Cardiac fibroblast (primary cell): ENCODE data around the gene MAPK14.
"Not testable (repeated sequence)": the region's sequence is repeated elsewhere in the genome, so short reads cannot be mapped to it uniquely, and the experiment has no call there.

ENCODE experiments used
- DNase-seq, 2 donors: peaks; one replicate each; pipeline versions ENCODE4 v3.0.0 to v3.0.0-alpha.2; 2010; ENCODE audit warnings: low read depth in 2 of 2
- H3K4me3 ChIP-seq, 2 donors: replicated peaks in 1 of 2; 1 replicate in 1 of 2; 2 replicates in 1 of 2; pipeline ENCODE4 v1.5.1; 2011; ENCODE audit warnings: low read depth in 2 of 2, low read length in 2 of 2, mild to moderate bottlenecking in 2 of 2, moderate library complexity in 1 of 2
- TF ChIP-seq, protein P1 (sequence below): IDR thresholded peaks from one replicate; pipeline ENCODE4 v1.5.1; 2011; ENCODE audit warnings: low read depth, mild to moderate bottlenecking, low read length, inconsistent platforms

The MAPK14 gene

DNA sequence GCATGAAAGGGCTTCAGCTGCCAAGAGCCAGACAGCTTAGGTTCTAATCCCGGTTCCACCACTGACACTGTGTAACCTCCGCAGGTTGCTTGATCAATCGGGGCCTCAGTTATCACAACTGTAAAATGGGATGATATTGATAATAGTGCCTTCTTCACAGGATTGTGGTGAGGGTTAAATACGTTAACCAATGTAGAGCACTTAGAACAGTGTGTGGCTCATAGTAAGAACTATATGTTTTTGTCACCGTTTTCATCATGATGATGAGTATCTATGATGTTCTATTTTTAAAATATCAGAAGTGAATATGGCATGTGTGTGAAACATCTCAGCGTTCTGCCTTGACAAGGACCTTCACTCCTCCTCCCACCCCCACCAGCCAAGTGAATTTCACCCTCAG lies 92.4 kb downstream of the MAPK14 start:
- no peak overlapping the region for H3K4me3 ChIP-seq
- no peak for DNase-seq
- TF ChIP-seq, protein P1, sequence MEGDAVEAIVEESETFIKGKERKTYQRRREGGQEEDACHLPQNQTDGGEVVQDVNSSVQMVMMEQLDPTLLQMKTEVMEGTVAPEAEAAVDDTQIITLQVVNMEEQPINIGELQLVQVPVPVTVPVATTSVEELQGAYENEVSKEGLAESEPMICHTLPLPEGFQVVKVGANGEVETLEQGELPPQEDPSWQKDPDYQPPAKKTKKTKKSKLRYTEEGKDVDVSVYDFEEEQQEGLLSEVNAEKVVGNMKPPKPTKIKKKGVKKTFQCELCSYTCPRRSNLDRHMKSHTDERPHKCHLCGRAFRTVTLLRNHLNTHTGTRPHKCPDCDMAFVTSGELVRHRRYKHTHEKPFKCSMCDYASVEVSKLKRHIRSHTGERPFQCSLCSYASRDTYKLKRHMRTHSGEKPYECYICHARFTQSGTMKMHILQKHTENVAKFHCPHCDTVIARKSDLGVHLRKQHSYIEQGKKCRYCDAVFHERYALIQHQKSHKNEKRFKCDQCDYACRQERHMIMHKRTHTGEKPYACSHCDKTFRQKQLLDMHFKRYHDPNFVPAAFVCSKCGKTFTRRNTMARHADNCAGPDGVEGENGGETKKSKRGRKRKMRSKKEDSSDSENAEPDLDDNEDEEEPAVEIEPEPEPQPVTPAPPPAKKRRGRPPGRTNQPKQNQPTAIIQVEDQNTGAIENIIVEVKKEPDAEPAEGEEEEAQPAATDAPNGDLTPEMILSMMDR, result no peak

DNA sequence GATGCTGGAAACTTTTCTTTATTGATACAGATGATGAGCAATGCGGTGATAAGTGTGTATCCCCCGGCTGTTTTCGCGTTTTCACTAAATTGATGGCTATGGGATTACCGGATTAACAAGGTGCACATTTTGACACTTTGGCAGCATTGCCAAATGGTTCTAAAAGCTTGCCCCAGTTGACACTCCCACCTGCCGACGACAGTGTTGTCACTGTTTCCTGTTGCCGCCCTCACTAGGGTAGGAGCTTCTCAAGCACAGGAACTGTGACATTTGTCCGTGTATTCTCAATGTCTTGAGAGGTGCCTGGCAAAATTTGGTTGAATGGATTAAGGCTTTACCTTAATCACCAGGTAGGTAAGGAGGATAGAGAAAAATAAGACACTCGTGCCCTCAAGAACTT lies 92.9 kb downstream of the MAPK14 start:
- no peak for DNase-seq
- TF ChIP-seq, protein P1, result no peak
- no peak overlapping the region for H3K4me3 ChIP-seq

DNA sequence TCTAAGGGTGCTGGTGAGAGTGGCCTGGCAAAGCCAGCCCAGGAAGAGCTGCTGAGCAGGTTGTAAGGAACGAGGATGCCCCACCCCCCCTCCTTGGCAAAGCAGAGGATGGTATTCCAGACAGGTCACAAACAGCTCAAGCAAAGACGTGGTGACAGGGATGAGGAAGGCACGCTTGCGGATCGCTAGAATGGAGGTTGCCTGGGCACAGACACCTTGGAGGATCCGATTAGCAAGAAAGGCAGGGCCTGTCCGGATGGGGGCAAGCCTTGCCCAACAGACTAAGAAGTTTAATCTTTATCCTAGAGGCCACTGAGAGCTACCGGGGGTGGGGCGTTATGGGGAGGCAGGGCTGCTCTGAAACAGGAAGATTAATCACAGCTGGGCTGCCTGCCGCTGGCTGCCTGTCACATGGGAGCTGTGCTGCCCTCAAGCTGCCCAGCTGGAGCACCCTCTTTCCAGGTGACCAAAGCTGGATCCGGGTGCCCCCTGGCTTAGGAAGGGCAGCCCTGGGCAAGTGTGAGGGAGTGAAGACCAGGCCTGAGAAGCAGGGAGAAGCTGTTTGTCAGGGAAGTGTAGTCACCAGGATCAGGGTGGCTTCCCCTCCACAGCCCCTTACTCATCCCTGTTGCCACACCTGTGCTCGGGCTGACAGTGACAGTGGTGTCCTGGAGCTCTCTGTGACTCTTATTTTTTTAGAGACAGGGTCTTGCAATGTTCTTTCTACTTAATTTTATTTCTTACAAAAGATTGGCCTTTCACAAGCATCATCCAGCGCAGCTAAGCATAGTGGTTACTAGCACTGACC lies 93.6 kb downstream of the MAPK14 start:
- no peak overlapping the region for H3K4me3 ChIP-seq
- TF ChIP-seq, protein P1, result no peak
- DNase-seq, result peak; percentile 64 to 73

- TF ChIP-seq, protein P1, result no peak
- DNase-seq, result no peak
- no peak overlapping the region for H3K4me3 ChIP-seq
These were observed 94.3 kb downstream of the MAPK14 start for GRCh38 chr6:36121787-36122494.

- TF ChIP-seq, protein P1, result no peak
- no peak for DNase-seq
These were observed 95.1 kb downstream of the MAPK14 start for GRCh38 chr6:36122495-36123269.

GRCh38 chr6:36123270-36124139 lies 95.9 kb downstream of the MAPK14 start:
- no peak overlapping the region for H3K4me3 ChIP-seq
- TF ChIP-seq, protein P1, result peak; percentile 92
- DNase-seq, result peak; percentile 85 to 88

More at GRCh38 chr6:36122495-36123269, 95.1 kb downstream of the MAPK14 start:
- no peak overlapping the region for H3K4me3 ChIP-seq

DNA sequence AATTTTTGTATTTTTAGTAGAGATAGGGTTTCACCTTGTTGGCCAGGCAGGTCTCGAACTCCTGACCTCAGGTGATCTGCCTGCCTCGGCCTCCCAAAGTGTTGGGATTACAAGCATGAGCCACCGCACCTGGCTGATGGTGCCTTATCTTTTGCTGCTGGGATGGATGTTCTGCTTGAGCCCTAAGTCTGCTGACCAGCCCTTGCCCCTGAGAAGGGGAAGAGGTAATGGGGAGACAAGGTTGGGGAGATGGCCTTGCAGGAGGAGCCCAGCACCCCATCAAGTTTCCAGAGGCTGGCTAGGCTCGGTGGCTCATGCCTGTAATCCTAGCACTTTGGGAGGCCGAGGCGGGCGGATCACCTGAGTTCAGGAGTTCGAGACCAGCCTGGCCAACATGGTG lies 96.7 kb downstream of the MAPK14 start:
- not testable (repeated sequence) for DNase-seq, H3K4me3 ChIP-seq
